Measurements from ENCODE around the gene CAMKV. TPM values are rescaled to one million over a fixed set of nuclear protein-coding genes. Genes with fewer than 3 reads are reported as not detected.

The CAMKV gene
- total and polyA plus RNA-seq, 2 of the 8 experiments (the other 6 are each of a cell fraction or from before 2014, with no cell fraction given): 56.3 to 66.4 TPM

GRCh38 chr3:49900491-49901153 lies 30.9 kb upstream of the CAMKV start:
- POLR2A ChIA-PET (ENCODE audit: partially characterized antibody): interaction anchor here (0.8 to 3.0 kb wide), 8 partner anchors 10 to 61 kb away, joined by 3 to 16 read pairs (median 4); partner anchors contain the start of gene TRAIP
- WGBS, 2 experiments (ENCODE audit: extremely low coverage in 1 of 2, insufficient coverage in 1 of 2, insufficient read length in 1 of 2, insufficient replicate concordance in 2 of 2, low coverage in 1 of 2, low lambda C conversion rate in 2 of 2, missing lambda C conversion rate in 1 of 2): 85% methylated on average over 8 of the region's 8 CpGs; no CpG with 5 or more reads in 1 of the 2 experiments
- TF ChIP-seq SIRT6 (IDR thresholded peaks at IDR 0.05; ENCODE audit: low read length): no peak
- TF ChIP-seq CEBPB (IDR thresholded peaks at IDR 0.05; ENCODE audit: low read depth, low read length): no peak
- TF ChIP-seq RXRA (IDR thresholded peaks at IDR 0.05; ENCODE audit: insufficient read depth, low read depth, low read length): no peak
- no peak for TF ChIP-seq CBX5 (IDR thresholded peaks at IDR 0.05; ENCODE audit: low read depth, low read length)
- TF ChIP-seq SP4 (IDR thresholded peaks at IDR 0.05; ENCODE audit: low read length): no peak
- TF ChIP-seq USF2 (IDR thresholded peaks at IDR 0.05; ENCODE audit: low read length): no peak
- TF ChIP-seq TBP (IDR thresholded peaks at IDR 0.05; ENCODE audit: low read depth, low read length): no peak
- TF ChIP-seq CREB1 (IDR thresholded peaks at IDR 0.05): no peak
- TF ChIP-seq CTBP2 (IDR thresholded peaks at IDR 0.05; ENCODE audit: borderline replicate concordance, insufficient read depth, insufficient read length, low read length): no peak
- TF ChIP-seq RAD21 (IDR thresholded peaks at IDR 0.05 in 1 of 2, conservative IDR thresholded peaks at IDR 0.05 in 1 of 2; ENCODE audit: low read depth in 2 of 2, low read length in 2 of 2): no peak
- TF ChIP-seq GABPA (IDR thresholded peaks at IDR 0.05; ENCODE audit: borderline replicate concordance, insufficient read depth, low read length): no peak

More at GRCh38 chr3:49900491-49901153, 30.9 kb upstream of the CAMKV start:
- H3K79me1 ChIP-seq (ENCODE audit: low read depth, low read length): no peaks in the 10 kb centered on the region
- H3K9me3 ChIP-seq (ENCODE audit: insufficient read depth in 2 of 2, low read depth in 1 of 2, low read length in 1 of 2): no peaks in the 10 kb centered on the region
- H3K4me3 ChIP-seq (ENCODE audit: extremely low read depth in 1 of 4, insufficient read depth in 2 of 4, low read depth in 3 of 4, low read length in 4 of 4): no peak overlapping the region
- peaks cover 0 to 11% (median 9%) of the 10 kb centered on the region in 4 experiments; a peak in 6 of 7 replicates for H3K4me1 ChIP-seq (replicated peaks in 1 of 4; ENCODE audit: control insufficient read depth in 3 of 4, insufficient read depth in 4 of 4, low read length in 3 of 4)
- H2BK120ac ChIP-seq (replicated peaks; ENCODE audit: low read depth, low read length): no peak overlapping the region
- no peak overlapping the region for H2BK20ac ChIP-seq (ENCODE audit: low read length)
- H3K4ac ChIP-seq (replicated peaks; ENCODE audit: insufficient read length, low read depth, low read length): no peak overlapping the region
- no peak overlapping the region for H3K27ac ChIP-seq (ENCODE audit: low read depth, low read length)
- no peak overlapping the region for H3K18ac ChIP-seq (ENCODE audit: extremely low read depth, low read length)
- H3K4me2 ChIP-seq (ENCODE audit: insufficient read depth in 1 of 2, low read depth in 2 of 2, low read length in 2 of 2): no peak overlapping the region
- H2BK15ac ChIP-seq (ENCODE audit: low read length): no peak overlapping the region
- no peak overlapping the region for H4K8ac ChIP-seq (ENCODE audit: extremely low read depth, insufficient read depth, low read length)
- no peak overlapping the region for H2BK5ac ChIP-seq (ENCODE audit: low read depth, low read length)
- H3K14ac ChIP-seq (ENCODE audit: insufficient read length): no peak overlapping the region
- peaks cover 0 to 2% of the 10 kb centered on the region in 2 experiments for H4K20me1 ChIP-seq (replicated peaks in 1 of 2; ENCODE audit: control insufficient read depth in 1 of 2, insufficient read depth in 2 of 2, low read length in 2 of 2)
- H3K79me2 ChIP-seq (ENCODE audit: control insufficient read depth in 1 of 2, insufficient read depth in 2 of 2, low read length in 2 of 2): no peaks in the 10 kb centered on the region
- no peak overlapping the region for H3K9ac ChIP-seq (replicated peaks in 1 of 4; ENCODE audit: extremely low read depth in 1 of 4, low read depth in 3 of 4, low read length in 3 of 4)
- H2BK12ac ChIP-seq (ENCODE audit: low read depth, low read length): 0 out of 2 replicates have a peak overlapping the region, but pooled peaks have one; percentile 68
- H3K36me3 ChIP-seq (ENCODE audit: control insufficient read depth in 2 of 4, insufficient read depth in 4 of 4, low read length in 3 of 4): no peaks in the 10 kb centered on the region
- H4K91ac ChIP-seq (replicated peaks; ENCODE audit: insufficient read length, low read length): no peak overlapping the region
- peaks cover 0 to 3% (median 1%) of the 10 kb centered on the region in 4 experiments; a peak in 3 of 7 replicates for H3K27me3 ChIP-seq (replicated peaks in 1 of 4; ENCODE audit: control insufficient read depth in 3 of 4, extremely low read depth in 1 of 4, insufficient read depth in 3 of 4, low read length in 3 of 4)
- H2AFZ ChIP-seq (ENCODE audit: low read length): no peak overlapping the region
- no peak overlapping the region for H3K56ac ChIP-seq (replicated peaks; ENCODE audit: insufficient read length, low read depth, low read length)
- CTCF ChIA-PET (ENCODE audit: partially characterized antibody): interaction anchor here (0.6 to 16.1 kb wide), 27 partner anchors 9 to 713 kb away, joined by 3 to 306 read pairs (median 6); partner anchors contain the start of genes CAMKV, CDHR4 and INKA1
- no peak overlapping the region for H2AK5ac ChIP-seq (ENCODE audit: low read depth, low read length)
- DNase-seq (ENCODE audit: low read depth in 1 of 2, low spot score in 2 of 2): no peak
- FAIRE-seq: no peak
- H3K23ac ChIP-seq (ENCODE audit: insufficient read length): no peak overlapping the region
- no peak overlapping the region for H4K5ac ChIP-seq (ENCODE audit: insufficient read length, low read depth, low read length)
- H3K23me2 ChIP-seq (ENCODE audit: low read depth, low read length): no peaks in the 10 kb centered on the region; the same call in 1 of the 2 replicates
